Uterus (tissue), 4 donors: ENCODE data around the gene BMPR1B. TPM values are rescaled to one million over a fixed set of nuclear protein-coding genes. Genes with fewer than 3 reads are reported as not detected.

Experiments used
- DNase-seq, 2 donors: peaks; one replicate each; pipeline ENCODE4 v3.0.0-alpha.2; 2019 to 2020
- H3K27ac ChIP-seq, 2 donors: fragments of 200-600 bp; sonication (generic); 1 replicate in 1 of 2; 2 replicates in 1 of 2; pipeline ENCODE4 v1.5.1; 2016 to 2018
- H3K27me3 ChIP-seq, 2 donors: fragments of 200-600 bp; sonication (generic); one replicate each; pipeline ENCODE4 v1.5.1; 2018 to 2019; ENCODE audit warnings: control low read depth in 1 of 2
- H3K36me3 ChIP-seq, 2 donors: fragments of 200-600 bp; sonication (generic); one replicate each; pipeline ENCODE4 v1.5.1; 2019; ENCODE audit warnings: control low read depth in 1 of 2
- H3K4me1 ChIP-seq, 2 donors: fragments of 200-600 bp; sonication (generic); one replicate each; pipeline ENCODE4 v1.5.1; 2018 to 2019; ENCODE audit warnings: control low read depth in 1 of 2
- H3K4me3 ChIP-seq, 2 donors: fragments of 200-600 bp; sonication (generic); 1 replicate in 1 of 2; 2 replicates in 1 of 2; pipeline ENCODE4 v1.5.1; 2018 to 2019; ENCODE audit warnings: mild to moderate bottlenecking in 1 of 2
- H3K9me3 ChIP-seq, 2 donors: fragments of 200-600 bp; sonication (generic); one replicate each; pipeline ENCODE4 v1.5.1; 2019; ENCODE audit warnings: control low read depth in 1 of 2
- CTCF ChIP-seq, 4 experiments: fragments of 200-600 bp in 2 of 4; fragments of 450-650 bp in 2 of 4; sonication (generic) in 2 of 4; IDR thresholded peaks; one replicate each; pipeline ENCODE4 v1.5.1; 2016 to 2019; ENCODE audit warnings: antibody characterized with exemption in 4 of 4, mild to moderate bottlenecking in 2 of 4, moderate library complexity in 1 of 4
- POLR2A ChIP-seq, 2 donors: fragments of 450-650 bp; IDR thresholded peaks; one replicate each; pipeline ENCODE4 v1.6.1; 2016; ENCODE audit warnings: antibody characterized with exemption in 2 of 2, mild to moderate bottlenecking in 1 of 2, moderate library complexity in 1 of 2
- intact Hi-C: fragments of 100-400 bp; cut with DNase I; formaldehyde crosslinking; loops from one replicate; pipeline ENCODE4 v1.15.1; 2023; ENCODE audit warnings: low total_unique reads
- total RNA-seq, 4 donors: library from RNA; depleted of rRNA in 3 of 4; stranded (reverse); fragments of >200 nt in 3 of 4; gene quantifications; one replicate each; pipeline versions ENCODE4 v1.1.0 to v1.2.4, GENCODE V29; 2014 to 2023
- donor health status: DM: yes; HTN: yes; CAD: no.

Gene BMPR1B
- total RNA-seq, 4 donors from 2014 or later = under 0.01 to 13.6 (median 3.3) TPM

GRCh38 chr4:95178938-95179337, 421.2 kb downstream of the BMPR1B start:
- no peaks in the 10 kb centered on the region for H3K27me3 ChIP-seq
- intact Hi-C loops = no loop called here
- H3K9me3 ChIP-seq = no peaks in the 10 kb centered on the region
- no peak overlapping the region for H3K4me3 ChIP-seq
- no peaks in the 10 kb centered on the region for H3K36me3 ChIP-seq
- no peaks in the 10 kb centered on the region for H3K4me1 ChIP-seq
- H3K27ac ChIP-seq = no peak overlapping the region
- no peak for TF ChIP-seq POLR2A (IDR thresholded peaks at IDR 0.05)
- TF ChIP-seq CTCF (IDR thresholded peaks at IDR 0.05) = no peak
- DNase-seq = no peak

- TF ChIP-seq CTCF (IDR thresholded peaks at IDR 0.05) (no peak), POLR2A (IDR thresholded peaks at IDR 0.05) (no peak)
- intact Hi-C loops = no loop called here
- no peaks in the 10 kb centered on the region for H3K36me3 ChIP-seq
- no peak overlapping the region for H3K27ac ChIP-seq
- no peaks in the 10 kb centered on the region for H3K9me3 ChIP-seq
- no peak for DNase-seq
- H3K27me3 ChIP-seq = no peaks in the 10 kb centered on the region
- no peak overlapping the region for H3K4me3 ChIP-seq
- H3K4me1 ChIP-seq = no peaks in the 10 kb centered on the region
These were observed 422.9 kb downstream of the BMPR1B start for GRCh38 chr4:95180531-95181242.

- intact Hi-C loops = no loop called here
- no peaks in the 10 kb centered on the region for H3K9me3 ChIP-seq
- no peaks in the 10 kb centered on the region for H3K36me3 ChIP-seq
- no peak overlapping the region for H3K4me3 ChIP-seq
- no peak for TF ChIP-seq CTCF (IDR thresholded peaks at IDR 0.05)
- no peak for TF ChIP-seq POLR2A (IDR thresholded peaks at IDR 0.05)
- no peak for DNase-seq
- no peaks in the 10 kb centered on the region for H3K27me3 ChIP-seq
- no peaks in the 10 kb centered on the region for H3K4me1 ChIP-seq
- no peak overlapping the region for H3K27ac ChIP-seq
These were observed 423.7 kb downstream of the BMPR1B start for GRCh38 chr4:95181243-95181995.

- Histone ChIP-seq H3K9me3 (no peaks in the 10 kb centered on the region), H3K4me3 (no peak overlapping the region), H3K27ac (no peak overlapping the region), H3K36me3 (no peaks in the 10 kb centered on the region), H3K4me1 (no peaks in the 10 kb centered on the region), H3K27me3 (no peaks in the 10 kb centered on the region)
- no peak for DNase-seq
- TF ChIP-seq CTCF (IDR thresholded peaks at IDR 0.05) (no peak), POLR2A (IDR thresholded peaks at IDR 0.05) (no peak)
- intact Hi-C loops = no loop called here
These were observed 424.2 kb downstream of the BMPR1B start for GRCh38 chr4:95181996-95182306.

GRCh38 chr4:95183656-95184408, 426.1 kb downstream of the BMPR1B start:
- Histone ChIP-seq H3K4me1 (no peaks in the 10 kb centered on the region), H3K27me3 (no peaks in the 10 kb centered on the region), H3K4me3 (no peak overlapping the region), H3K36me3 (no peaks in the 10 kb centered on the region), H3K9me3 (no peaks in the 10 kb centered on the region), H3K27ac (no peak overlapping the region)
- DNase-seq = no peak
- TF ChIP-seq POLR2A (IDR thresholded peaks at IDR 0.05) (no peak), CTCF (IDR thresholded peaks at IDR 0.05) (no peak)
- intact Hi-C loops = no loop called here
